HG03108 (cell line): Measurements from ENCODE around the gene FGF9.

ENCODE experiments used
- ATAC-seq: cut with Tn5 transposase; IDR thresholded peaks from one replicate; pipeline ENCODE4 v1.9.1; 2021; ENCODE audit warnings: moderate library complexity; ENCODE audit not compliant: unreplicated experiment

The FGF9 gene

GRCh38 chr13:21752501-21752900, 81.6 kb downstream of the FGF9 start:
- ATAC-seq = no peak

DNA sequence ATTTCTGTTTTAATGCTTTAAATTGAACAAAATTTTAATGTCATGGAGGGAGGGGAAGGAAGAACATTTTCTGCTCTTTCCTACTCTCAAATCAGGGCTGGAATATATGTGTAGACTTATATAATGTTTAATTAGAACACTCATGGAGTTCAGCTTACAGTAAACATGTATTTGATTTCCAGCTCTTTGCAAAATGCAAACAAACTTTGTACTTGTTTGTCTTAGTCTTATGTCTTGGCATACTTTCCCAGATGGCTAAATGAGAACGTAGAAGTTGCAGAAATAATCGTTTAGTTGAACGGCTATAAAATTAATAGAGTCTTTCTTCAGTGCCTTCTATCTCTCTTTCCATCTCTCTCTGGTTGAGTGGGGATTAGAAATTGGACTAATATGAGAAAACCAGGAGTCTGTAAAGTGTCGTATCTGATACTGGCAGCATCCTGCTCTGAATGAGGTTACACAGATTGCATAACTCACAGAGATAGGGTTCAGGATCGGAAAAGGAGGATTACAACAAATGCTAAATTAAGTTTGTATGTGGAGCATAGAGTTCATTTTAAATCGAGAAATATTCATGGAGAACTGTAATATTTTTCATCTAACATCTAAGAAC, 82.3 kb downstream of the FGF9 start:
- ATAC-seq = no peak
